Lung microvascular endothelial cell (primary cell): ENCODE measurements around the gene LYZL2. TPM values are rescaled to one million over a fixed set of nuclear protein-coding genes. Genes with fewer than 3 reads are reported as not detected.
"Not testable (repeated sequence)": the region's sequence is repeated elsewhere in the genome, so short reads cannot be mapped to it uniquely, and the experiment has no call there.

Source experiments
- DNase-seq, 2 donors: peaks; one replicate each; pipeline versions ENCODE4 v3.0.0 to v3.0.0-alpha.2; 2010; ENCODE audit warnings: low read depth in 2 of 2
- total RNA-seq: library from RNA; depleted of rRNA; stranded (reverse); fragments of >200 nt; gene quantifications from 2 replicates; pipeline ENCODE4 v1.2.1, GENCODE V29; 2014

LYZL2 gene
- total RNA-seq, 1 donor from 2014 or later, result not detected

DNA sequence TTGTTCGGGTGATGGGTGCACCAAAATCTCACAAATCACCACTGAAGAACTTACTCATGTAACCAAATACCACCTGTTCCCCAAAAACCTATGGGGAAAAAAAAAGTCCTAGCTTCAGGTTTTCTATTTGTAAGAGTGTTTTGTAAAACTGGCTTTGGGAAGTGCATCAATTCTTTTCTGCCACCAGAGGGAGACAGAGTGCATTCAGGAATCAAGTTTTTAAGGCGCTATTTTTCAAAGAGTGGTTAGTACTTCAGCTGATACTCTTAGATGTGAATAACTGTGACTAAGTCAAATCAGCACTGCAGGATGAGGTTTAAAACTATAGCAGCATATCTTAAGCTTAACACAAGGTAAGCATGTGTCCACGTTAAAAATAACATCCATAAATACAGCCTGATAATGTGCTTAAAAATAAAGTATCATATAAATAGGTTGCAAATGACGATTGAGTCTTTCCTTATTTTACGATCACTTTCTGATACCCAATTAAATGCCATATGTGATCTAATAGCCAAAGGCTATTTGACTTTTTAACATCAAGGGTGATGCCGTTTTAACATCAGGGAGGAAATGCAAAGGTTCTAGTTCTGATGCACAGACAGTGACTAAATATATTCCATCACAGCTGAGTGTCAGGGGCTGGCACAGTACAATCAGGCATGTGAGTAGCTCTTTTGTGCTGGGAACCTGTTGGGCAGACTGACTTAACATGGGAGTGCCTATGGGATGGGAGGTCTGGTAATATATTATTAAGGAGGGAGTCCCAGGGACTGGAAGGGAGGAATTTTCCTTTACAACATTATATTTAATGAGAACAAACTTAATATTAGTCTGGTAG, 10.6 kb upstream of the LYZL2 start:
- DNase-seq, result peak; percentile 73 to 88

DNA sequence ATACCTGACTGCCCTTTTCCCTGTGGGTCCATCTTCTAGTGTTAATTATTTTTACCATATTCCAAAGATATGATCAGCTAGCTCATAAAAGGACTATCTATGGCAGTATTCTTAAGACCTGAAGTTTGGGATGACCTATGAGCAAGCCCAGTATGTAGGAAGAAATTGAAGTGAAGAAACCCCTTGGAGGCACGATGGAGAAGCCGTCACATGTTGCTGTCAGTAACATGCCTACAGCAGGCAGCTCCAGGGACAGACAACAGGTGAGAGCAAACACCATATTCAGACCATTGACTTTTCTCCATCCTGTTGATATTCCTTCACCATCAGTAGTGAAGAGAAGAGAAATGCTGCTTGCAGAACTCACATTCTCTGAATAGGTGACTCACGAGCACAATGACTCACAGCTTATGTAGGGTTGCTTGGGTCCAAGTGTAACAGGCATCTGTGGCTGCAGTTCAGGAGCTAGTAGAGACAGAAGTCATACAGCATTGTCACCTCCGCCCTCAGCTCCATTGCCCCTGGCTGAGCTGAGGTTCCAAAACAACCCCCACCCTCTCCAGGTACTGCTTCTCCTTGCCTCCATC, 8.4 kb upstream of the LYZL2 start:
- peak; percentile 62 to 84 for DNase-seq

DNA sequence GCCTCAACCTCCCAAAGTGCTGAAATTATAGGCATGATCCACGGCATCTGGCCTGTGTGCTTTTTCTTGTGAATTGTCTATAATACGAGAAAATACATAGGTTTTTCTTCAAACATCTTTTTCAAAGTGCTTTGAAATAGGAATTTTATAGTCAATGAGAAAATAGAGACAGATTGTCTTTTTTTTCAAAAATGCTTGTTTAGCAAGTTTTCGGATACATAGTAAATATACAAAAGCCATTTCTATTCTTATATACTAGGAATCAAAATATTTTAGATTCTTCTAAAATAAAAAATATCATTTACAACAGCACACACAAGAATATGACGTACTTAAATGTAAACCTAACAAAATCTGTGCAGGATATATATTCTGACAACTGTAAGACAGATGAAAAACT, 1.6 kb upstream of the LYZL2 start:
- no peak for DNase-seq

DNA sequence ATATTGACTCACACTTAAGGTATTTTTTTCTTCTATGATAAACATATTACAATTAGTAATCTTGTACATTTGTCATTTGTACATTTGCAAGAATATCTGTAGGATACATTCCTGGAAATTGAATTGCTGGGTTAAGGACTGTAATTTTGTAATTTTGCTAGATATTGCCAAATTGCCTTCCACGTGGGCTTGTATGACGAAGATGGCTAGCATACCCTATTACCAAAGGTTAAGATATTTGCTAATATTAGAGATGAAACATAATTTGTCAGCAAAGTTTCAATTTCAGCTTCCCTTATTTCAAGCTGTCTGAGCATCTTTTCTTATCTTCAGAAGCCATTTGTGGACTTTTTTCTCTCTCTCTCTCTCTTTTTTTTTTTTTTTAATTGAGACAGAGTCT, 1.0 kb upstream of the LYZL2 start:
- DNase-seq, result no peak

DNA sequence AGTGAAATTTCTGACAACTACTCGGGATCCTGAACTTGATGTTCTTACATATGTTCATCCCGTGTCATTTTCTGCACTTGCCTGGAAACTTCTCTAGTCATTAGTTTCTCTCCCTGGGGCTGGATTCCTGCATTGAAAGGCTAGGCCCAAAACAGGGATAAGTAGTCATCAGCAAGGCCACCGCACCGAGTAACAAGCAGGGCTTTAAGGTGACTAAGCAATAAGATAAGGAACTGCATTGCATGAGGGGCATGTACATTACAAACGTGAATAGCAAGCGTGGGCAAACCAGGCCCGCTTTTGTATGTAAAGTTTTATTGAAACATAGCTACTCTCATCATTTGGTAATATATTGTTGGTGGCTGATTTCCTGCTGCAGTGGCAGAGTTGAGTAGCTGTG, 977 bp downstream of the LYZL2 start:
- not testable (repeated sequence) for DNase-seq

DNA sequence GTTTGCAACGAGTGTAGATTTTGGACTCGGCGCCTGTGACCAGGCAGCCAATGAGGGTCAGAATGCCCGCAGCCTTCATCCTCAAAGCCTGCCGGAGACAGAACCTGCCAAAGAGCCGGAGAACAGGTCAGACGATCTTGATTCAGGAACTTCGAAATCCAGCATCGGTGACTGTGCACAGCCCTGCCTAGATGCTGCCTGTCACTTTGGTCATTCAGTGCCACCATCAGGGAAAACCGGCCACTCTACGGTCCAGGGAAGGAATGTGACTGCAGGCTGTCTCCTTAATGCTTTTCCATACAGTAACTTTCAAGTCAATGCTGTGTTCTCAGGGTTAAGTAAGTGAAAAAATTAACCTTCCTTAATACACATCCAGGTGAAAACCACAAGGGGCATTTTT, 2.7 kb downstream of the LYZL2 start:
- DNase-seq, result not testable (repeated sequence)

DNA sequence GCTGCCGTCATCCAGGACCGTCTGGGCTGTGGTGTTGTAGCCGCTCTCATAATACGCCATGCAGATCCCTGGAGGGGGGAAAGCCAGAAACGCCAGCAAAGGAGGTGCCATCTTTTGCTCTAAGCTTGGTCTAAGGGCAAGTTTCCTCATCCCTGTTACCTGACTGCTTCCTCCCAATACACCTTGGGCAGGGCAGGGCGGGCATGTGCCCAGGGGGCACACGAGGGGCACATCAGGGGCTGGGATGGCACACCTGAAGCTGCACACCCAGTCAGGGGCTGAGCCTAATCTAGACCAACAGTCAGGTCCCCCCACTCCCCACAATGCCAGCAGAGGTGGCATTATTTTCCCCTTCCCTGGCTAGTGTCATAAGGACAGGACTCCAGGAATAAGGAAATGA, 3.4 kb downstream of the LYZL2 start:
- not testable (repeated sequence) for DNase-seq

DNA sequence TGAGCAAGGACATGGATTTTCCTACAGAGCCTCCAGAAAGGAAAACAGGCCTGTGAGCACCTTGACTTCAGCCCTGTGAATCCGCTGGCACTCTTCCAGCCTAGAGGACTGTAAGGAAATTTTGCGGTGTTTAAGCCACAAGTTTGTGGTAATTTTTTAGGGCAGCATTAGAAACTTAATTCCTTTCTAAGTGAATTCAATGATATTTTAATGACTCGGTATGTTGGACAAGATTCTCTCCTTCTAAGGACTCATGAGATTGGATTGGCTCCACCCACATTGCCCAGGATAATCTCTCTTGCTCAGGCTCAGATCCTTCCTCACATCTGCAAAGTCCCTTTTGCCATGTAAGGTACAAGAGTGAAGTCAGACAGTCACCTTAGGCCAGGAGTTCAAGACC, 4.5 kb downstream of the LYZL2 start:
- DNase-seq, result no peak

DNA sequence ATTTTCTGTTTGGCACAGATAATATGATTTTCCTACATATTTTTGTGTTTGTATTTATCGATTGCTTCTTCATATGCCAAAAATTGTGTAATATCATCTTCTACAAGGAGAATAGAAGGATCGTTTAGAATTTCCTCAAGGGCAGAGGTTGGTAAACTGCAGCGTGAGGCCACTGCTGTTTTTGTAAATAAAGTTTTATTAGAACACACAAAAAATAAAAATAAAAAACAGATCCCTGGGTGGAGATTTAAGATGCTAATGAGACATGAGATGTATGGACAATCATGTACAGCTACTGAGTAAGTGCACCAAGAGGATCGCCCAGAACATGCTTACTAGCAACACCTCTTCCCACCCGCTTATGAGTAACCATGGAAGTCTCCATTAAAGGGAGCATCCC, 9.6 kb downstream of the LYZL2 start:
- no peak for DNase-seq

DNA sequence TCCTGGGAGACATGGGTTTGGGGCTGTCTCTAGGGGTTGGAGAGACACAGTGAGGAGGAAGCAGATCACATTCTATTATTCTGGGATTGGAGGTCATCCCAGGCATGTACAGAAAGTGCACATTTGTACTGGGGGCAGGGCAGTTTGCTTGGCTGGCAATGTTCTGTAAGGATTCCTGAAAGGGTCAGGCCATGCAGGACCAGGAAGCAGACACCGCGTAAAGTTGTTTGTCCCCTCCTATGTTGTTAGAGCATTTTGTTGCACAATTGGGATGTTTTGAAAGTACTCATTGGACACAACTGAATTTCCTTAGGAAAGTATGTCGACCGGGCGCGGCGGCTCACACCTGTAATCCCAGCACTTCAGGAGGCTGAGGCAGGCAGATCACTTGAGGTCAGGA, 12.5 kb downstream of the LYZL2 start:
- DNase-seq, result no peak

DNA sequence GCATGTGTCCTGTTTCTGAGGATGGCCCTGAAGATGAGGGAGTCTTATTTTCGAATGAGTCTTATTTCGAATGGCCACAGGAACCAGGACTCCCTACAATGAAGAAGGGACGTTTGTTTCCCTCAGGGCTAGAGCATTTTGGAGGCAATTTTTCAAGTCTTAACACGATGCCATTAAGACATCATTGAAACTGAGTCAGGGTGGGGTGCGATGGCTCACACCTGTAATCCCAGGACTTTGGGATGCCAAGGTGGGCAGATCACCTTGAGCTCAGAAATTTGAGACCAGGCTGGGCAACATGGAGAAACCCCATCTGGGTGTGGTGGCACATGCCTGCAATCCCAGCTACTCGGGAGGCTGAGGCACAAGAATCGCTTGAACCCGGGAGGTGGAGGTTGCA, 18.5 kb downstream of the LYZL2 start:
- not testable (repeated sequence) for DNase-seq

DNA sequence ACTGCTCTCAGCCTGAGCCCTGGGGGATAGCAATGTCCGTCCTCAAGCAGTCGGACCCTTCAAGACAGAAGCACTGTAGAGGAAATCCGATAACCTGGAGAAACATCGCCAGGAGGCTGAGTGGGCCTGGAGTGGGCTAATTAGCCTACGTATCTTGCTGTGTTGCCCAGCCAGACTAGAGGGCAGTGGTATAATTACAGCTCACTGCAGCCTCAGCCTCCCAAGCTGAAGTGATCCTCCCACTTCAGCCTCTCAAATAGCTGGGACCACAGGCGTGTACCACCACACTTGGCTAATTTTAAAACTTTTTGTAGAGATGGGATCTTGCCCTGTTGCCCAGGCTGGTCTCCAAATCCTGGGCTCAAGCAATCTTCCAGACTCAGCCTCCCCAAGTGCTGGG, 21.7 kb downstream of the LYZL2 start:
- no peak for DNase-seq

DNA sequence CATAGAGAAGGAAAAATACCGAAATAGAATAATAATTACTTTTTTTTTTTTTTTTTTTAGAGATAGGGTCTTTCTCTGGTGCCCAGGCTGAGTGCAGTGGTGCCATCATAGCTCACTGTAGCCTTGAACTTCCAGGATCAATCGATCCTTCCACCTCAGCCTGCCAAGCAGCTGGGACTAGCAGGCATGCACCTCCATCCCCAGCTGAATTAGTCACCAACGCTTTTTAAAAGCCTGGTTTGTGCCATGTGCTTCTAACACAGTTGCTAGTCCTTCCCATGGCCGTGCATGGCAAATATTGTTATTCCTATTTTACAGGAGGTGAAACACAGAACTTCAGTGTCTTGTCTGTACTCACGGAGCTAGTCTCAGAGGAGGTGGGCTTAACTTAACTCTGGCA, 23.2 kb downstream of the LYZL2 start:
- DNase-seq, result no peak

DNA sequence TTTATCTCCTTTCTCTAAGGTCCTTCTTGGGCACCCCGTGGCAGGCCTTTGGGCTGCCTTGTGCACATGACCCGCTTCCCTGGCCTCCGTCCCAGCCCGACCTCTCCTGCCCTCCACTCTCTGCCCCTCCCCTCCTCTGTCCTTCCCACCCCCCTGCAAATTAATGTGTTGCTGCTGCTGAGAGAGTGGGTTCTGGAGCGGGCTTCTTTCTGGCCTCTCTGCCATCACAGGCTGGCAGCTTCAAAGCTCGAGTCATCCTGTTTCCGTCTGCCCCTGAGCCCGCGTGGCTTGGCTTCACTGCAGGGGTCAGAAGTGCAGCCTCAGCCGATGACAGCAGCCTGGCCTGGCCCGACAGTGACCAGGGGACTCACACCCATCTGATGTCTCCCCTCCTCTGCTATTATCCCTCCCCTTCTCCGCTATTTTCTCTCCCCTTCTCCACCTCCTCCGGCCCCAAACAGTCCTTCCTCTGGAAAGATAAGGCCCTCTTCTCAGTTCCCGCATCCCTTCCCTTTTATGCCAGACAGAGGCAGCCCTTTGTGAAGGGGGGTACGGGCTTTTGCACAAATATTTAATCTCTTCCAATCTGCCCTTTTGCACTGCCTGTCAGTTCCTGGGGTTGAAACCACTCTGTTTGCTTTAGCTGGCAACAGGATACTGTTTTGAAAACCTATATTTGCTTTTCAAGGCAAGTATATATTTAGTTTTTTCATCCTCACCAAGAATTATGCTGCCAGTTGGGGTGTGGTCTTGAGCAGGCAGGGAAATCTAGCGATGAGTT, 24.0 kb downstream of the LYZL2 start:
- peak in 1 of 2 donors; percentile 31 for DNase-seq

DNA sequence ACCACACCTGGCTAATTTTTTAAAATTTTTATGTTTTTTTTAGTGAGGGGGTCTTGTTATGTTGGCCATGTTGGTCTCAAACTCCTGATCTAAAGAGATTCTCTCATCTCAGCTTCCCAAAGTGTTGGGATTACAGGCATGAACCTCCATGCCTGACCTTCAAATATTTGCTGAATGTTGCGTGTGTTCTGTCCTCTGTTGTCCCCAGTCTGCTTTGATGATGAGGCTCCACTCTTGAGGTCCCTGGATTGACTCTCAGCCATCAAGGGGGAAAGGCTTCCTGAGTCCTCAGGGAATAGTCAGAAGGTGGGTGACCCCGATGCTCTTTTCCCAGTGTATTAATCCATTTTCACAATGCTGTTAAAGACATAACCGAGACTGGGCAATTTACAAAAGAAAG, 26.0 kb downstream of the LYZL2 start:
- no peak for DNase-seq

DNA sequence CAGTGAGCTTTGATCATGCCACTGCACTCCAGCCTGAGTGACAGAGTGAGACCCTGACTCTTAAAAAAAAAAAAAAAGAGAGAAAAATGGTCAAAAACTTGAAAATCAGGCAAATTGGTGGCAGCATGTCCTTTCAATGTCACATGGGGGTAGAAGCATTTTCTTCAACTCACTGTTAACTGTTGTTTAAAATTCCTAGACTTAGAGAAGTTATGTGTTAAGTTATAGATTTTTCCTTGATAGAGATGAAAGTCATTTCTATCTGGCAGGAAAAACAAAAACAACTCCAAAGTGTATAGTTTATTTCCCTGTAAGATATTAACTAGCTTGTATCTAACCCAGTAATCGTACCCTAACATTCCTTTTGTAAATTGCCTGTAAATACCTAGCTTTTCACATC, 26.8 kb downstream of the LYZL2 start:
- no peak for DNase-seq

DNA sequence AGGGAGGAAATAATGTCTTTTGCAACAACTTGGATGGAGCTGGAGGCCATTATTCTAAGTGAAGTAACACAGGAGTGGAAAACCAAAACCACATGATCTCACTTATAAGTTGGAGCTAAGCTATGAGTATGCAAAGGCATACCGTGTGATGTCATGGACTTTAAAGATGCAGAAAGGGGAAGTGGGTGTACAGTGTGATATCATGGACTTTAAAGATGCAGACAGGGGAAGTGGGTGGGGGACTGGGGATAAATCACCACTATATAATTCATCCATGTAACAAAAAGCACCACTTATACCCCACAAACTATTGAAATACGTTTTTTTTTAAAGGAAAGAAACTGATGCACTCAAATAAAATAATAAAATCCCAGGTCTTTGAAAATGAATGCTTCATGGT, 29.5 kb downstream of the LYZL2 start:
- DNase-seq, result no peak

DNA sequence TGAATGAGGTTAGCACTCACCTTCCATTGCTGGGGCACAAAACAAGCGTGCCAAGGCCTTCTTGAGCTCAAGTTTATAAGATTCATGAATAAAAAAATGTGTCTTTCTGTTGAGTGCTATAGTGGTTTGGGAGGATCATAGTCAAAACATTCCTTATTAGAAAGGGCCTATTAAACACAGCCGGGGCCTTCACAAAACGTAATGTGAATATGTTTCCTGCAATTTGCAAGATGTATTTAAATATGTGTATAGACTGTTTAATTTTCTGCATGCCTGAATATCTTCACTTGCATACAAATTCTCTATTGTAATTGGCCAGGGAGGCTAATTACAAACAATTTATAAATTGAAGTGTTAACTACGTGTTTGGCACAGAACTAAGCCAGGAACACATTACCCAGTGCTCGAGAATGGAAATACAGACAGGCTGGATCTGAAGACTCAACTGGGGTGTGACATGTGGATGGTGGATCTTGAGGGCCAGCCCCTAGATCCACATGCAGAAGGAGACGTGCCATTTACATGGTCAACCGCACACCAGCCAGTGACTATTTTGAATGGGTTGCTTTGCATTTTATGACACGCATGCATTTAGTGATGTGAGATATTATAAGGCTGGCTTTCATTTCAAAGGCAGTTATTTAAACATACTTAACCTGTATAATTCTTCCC, 31.3 kb downstream of the LYZL2 start:
- no peak for DNase-seq

DNA sequence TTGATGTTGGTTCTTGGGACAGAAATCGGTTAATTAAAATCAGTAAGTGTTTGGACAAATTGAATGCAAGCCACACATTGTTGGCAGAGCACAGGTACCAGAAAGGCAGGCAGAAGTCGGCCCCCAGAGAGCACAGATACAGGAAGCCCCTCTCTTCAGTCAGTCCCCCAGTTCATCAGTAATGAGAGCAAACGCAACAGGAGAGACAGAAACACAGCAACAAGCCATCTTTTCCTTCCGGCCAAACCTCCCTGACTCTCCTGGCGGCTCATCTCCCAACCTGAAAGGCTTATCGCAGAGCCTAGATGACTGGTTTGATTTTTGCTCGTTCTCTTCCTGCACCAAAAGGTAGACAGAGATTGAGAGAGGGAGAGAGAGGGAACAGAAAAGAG, 32.1 kb downstream of the LYZL2 start:
- DNase-seq, result not testable (repeated sequence)

DNA sequence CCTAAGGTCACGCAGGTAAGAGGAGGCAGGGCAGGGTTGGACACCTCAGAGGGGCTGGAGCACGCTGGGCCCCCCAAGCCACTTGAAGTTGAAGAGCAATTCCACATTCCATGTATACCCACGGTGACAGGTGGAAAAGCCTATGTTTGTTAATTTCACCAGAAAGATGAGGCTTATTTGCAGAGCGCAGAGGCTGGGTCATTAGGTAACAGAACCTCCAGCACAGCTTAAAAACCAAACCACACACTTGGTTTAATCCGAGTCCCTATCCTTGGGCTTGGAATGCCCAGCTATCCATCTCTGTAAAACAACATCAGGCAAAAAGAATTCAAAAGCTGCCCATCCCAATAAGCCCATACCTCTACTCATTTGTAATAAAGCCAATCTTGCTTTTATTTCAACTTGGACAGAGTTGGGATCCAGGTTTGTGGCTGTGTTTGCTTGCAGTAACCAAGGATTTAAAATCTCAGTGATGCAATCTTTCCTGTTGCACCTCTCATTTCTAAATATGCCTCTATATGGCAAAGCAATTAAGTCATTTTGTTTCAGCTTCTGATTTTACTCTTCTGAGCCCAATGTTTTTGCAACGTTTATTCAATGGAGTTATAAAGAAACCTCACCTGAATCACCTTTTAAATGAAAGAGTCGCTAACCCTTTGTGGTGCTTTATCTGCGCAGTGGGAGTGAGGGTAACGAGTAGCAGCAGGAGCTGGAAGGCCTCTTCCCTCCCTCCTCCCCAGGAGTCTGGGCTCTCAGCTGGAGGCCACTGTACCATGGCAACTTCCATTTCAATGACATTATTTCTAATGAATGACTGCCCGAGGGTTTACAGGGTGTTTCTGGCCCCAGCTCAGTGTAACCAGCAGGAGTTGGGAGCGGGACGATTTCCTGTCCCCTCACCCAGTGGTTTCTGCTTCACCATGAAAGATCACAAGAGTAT, 32.8 kb downstream of the LYZL2 start:
- DNase-seq, result not testable (repeated sequence)

DNA sequence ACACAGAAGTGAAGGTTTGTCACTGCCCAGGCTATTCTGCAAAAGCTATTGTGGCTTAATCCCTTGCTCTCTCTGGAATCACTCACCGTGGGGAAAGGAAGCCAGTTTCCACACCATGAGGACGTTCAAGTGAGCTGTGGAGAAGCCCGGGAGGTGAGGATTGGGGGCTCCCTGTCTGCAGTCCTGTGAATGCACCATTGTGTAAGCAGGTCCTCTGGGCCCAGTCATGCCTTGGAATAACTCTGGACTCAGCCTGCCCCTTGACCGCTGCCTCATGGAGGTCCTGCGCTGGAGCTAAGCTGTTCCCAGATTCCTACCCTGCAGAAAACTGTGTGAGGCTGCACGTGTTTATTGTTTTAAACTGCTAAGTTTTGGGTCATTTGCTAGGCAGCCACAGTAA, 33.5 kb downstream of the LYZL2 start:
- no peak for DNase-seq
